MCF 10A (cell line): Measurements from ENCODE around the gene PRELID2. TPM values are rescaled to one million over a fixed set of nuclear protein-coding genes. Genes with fewer than 3 reads are reported as not detected.

Source experiments
- BruUV-seq: library from RNA; stranded (reverse); fragments of 400-500 nt; replicated peaks from 2 replicates; lab custom pipeline; 2021; lab: Mats Ljungman, UMichigan
- CTCF ChIA-PET: fragments of 300-600 bp; sonication (Branson Sonifier 250); formaldehyde crosslinking; extraction: SDS; loops from one replicate; lab custom pipeline; 2021; ENCODE audit warnings: antibody characterized with exemption, inconsistent platforms; lab: Yijun Ruan, JAX
- POLR2A ChIA-PET: fragments of 300-600, 350-650 bp; sonication (Branson Sonifier 250); formaldehyde crosslinking; extraction: SDS; loops from one replicate; lab custom pipeline; 2020; ENCODE audit warnings: antibody characterized with exemption, inconsistent platforms; lab: Yijun Ruan, JAX
- DNase-seq: peaks from one replicate; pipeline ENCODE4 v3.0.0-alpha.2; 2018; ENCODE audit not compliant: unreplicated experiment
- H3K27ac Mint-ChIP-seq: one replicate; pipeline ENCODE4 v1.8.0; 2022; ENCODE audit warnings: mild to moderate bottlenecking, low read depth, mixed read lengths; ENCODE audit not compliant: unreplicated experiment
- H3K27me3 Mint-ChIP-seq: one replicate; pipeline ENCODE4 v1.8.0; 2022; ENCODE audit warnings: mixed read lengths; ENCODE audit not compliant: insufficient read depth, unreplicated experiment
- H3K36me3 Mint-ChIP-seq: one replicate; pipeline ENCODE4 v1.8.0; 2022; ENCODE audit warnings: mild to moderate bottlenecking, moderate library complexity, mixed read lengths; ENCODE audit not compliant: insufficient read depth, unreplicated experiment
- H3K4me1 Mint-ChIP-seq: one replicate; pipeline ENCODE4 v1.8.0; 2022; ENCODE audit warnings: mixed read lengths; ENCODE audit not compliant: insufficient read depth, unreplicated experiment
- H3K4me3 Mint-ChIP-seq: one replicate; pipeline ENCODE4 v1.8.0; 2022; ENCODE audit warnings: mild to moderate bottlenecking, moderate library complexity, mixed read lengths; ENCODE audit not compliant: unreplicated experiment
- H3K9me3 Mint-ChIP-seq: one replicate; pipeline ENCODE4 v1.8.0; 2022; ENCODE audit warnings: mixed read lengths; ENCODE audit not compliant: unreplicated experiment
- CTCF ChIP-seq: fragments of 200-600 bp; IDR thresholded peaks from one replicate; pipeline ENCODE4 v1.8.0; 2022; ENCODE audit warnings: antibody characterized with exemption, mild to moderate bottlenecking; ENCODE audit not compliant: unreplicated experiment
- intact Hi-C: fragments of 100-400 bp; cut with micrococcal nuclease; formaldehyde crosslinking; loops from 2 replicates; pipeline ENCODE4 v1.14.1; 2022
- total RNA-seq: library from RNA; stranded (reverse); gene quantifications from 2 replicates; pipeline ENCODE4 v1.2.3, GENCODE V29; 2022

Gene PRELID2
- total RNA-seq, 1 experiment from 2014 or later: 11.4 TPM

- no peaks in the 10 kb centered on the region for H3K27me3 Mint-ChIP-seq
- no peak overlapping the region for H3K4me3 Mint-ChIP-seq
- H3K36me3 Mint-ChIP-seq: no peaks in the 10 kb centered on the region
- BruUV-seq: no TSS peak
- ChIA-PET POLR2A (interaction anchor here (0.7 to 5.9 kb wide), 6 partner anchors 11 to 149 kb away, joined by 3 to 27 read pairs (median 4); partner anchors contain the start of gene SH3RF2), CTCF (interaction anchor here (0.8 to 10.8 kb wide), 13 partner anchors 14 to 1627 kb away, joined by 3 to 144 read pairs (median 4); no protein-coding TSS in a partner anchor)
- peaks cover 51% of the 10 kb centered on the region for H3K4me1 Mint-ChIP-seq
- peak; percentile 38 for DNase-seq
- no peak overlapping the region for H3K27ac Mint-ChIP-seq
- TF ChIP-seq CTCF: no peak
- intact Hi-C loops: no loop called here
- H3K9me3 Mint-ChIP-seq: no peaks in the 10 kb centered on the region
These were observed 4.5 kb downstream of the PRELID2 start for GRCh38 chr5:145830594-145830993.

GRCh38 chr5:145829708-145830361 lies 5.3 kb downstream of the PRELID2 start:
- H3K9me3 Mint-ChIP-seq: no peaks in the 10 kb centered on the region
- POLR2A ChIA-PET: interaction anchor here (0.7 to 5.9 kb wide), 4 partner anchors 12 to 107 kb away, joined by 3 to 27 read pairs (median 4); partner anchors contain the start of gene SH3RF2
- no TSS peak for BruUV-seq
- intact Hi-C loops: loop anchor here (5.0 to 10.0 kb wide), 4 partner anchors 483 to 1363 kb away; no protein-coding TSS in a partner anchor
- no peaks in the 10 kb centered on the region for H3K27me3 Mint-ChIP-seq
- no peak overlapping the region for H3K4me3 Mint-ChIP-seq
- no peak for DNase-seq
- no peaks in the 10 kb centered on the region for H3K36me3 Mint-ChIP-seq
- H3K4me1 Mint-ChIP-seq: peaks cover 50% of the 10 kb centered on the region
- CTCF ChIA-PET: interaction anchor here (0.5 to 10.8 kb wide), 15 partner anchors 14 to 1626 kb away, joined by 3 to 144 read pairs (median 4); no protein-coding TSS in a partner anchor
- TF ChIP-seq CTCF: no peak
- H3K27ac Mint-ChIP-seq: no peak overlapping the region

GRCh38 chr5:145826895-145827674 lies 8.1 kb downstream of the PRELID2 start:
- no peak for TF ChIP-seq CTCF
- BruUV-seq: no TSS peak
- peak; percentile 55 for DNase-seq
- CTCF ChIA-PET: interaction anchor here (0.6 to 10.8 kb wide), 51 partner anchors 8 to 1639 kb away, joined by 3 to 144 read pairs (median 5); partner anchors contain the start of gene PRELID2
- POLR2A ChIA-PET: interaction anchor here (0.6 to 5.9 kb wide), 4 partner anchors 110 to 713 kb away, joined by 3 to 27 read pairs (median 4); partner anchors contain the start of gene SH3RF2
- Mint-ChIP-seq H3K9me3 (no peaks in the 10 kb centered on the region), H3K27ac (no peak overlapping the region), H3K36me3 (peaks cover 6% of the 10 kb centered on the region), H3K27me3 (no peaks in the 10 kb centered on the region), H3K4me1 (peaks cover 37% of the 10 kb centered on the region), H3K4me3 (no peak overlapping the region)
- intact Hi-C loops: loop anchor here (5.0 to 10.0 kb wide), 4 partner anchors 480 to 1360 kb away; no protein-coding TSS in a partner anchor
